Measurements from ENCODE around the gene OTOG.

OTOG gene

DNA sequence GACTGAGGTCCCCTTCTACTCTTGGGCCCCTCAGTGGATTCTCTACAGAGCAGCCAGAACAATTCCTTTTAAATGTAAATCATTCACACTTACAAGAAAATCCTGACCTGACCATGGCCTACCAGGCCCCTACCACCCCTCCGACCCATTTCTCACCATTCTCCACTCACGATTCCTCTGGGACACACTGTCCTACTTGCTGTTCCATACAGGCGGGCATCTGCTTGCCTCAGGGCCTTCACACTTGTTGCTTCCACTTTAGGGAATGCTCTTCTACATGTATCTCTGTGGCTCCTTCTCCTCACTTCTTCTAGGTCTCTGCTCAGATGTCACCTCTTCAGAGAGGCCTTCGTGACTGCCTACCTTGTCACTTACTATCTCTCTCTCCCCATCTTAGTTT lies 6.3 kb upstream of the OTOG start:
- DNase-seq (ENCODE audit: low read depth) = no peak

DNA sequence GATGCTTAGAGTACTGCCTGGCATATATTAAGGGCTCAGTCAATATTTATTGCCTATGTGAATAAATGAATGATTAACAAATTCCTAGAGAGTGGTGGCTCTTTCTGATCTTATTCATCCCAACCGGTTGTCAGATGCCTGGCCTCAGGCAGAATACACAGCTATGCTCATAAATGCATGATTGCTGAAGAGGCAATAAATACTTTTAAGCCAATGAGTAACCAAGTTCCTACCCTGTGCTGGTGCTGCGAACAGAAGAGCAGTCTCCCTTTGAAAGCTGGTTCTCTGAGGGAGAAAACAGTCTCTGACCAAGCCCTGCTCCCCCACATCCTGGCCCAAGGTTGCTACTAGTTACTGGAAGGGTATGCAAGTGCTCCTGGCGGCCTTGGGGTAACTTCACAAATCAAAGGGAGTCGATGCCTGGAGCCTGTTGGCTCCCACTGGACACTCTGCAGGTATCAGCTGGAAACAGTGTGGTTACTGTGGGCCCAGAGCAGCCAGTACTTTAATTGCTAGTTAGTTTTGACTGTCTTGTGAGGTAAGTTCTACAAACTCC lies 5.7 kb upstream of the OTOG start:
- DNase-seq (ENCODE audit: low read depth) = no peak

DNA sequence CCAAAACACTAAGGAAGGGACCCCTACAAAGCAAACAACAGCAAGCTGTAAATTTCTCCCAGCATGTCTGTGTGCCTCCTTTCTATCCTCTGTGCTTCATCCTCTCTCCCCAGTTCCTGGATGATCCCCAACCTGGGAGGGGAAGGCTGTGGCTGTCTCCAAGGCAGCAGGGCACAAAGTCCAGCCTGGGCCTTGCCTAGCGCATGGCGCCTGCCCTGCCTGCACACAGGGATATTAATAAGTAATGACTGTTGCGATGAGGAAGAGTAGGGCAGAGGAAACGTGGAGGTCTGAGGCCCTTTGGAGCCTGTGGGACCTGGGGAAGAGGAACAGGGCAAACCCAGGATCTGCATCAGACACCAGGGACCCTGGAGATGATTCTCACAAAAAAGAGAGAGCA lies 4.8 kb upstream of the OTOG start:
- no peak for DNase-seq (ENCODE audit: low read depth)

DNA sequence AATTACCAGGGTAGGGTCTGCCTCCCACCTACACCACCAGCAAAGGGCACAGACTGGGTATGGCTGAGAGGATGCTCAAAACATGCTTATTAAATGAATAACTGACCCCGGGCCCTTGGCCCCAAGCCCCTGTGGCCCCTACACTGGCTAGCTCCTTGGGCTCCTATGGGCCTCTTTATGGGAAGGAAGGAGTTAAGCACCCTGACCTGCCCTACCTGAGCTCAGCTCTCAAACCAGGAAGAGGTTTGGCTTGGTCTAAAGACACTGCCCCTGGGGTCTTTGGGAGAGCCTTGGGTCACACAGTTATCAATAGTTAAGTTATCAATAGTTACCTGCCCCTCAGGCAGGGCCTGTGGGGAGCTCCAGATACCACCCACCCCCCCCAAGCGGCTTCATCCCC lies 4.0 kb upstream of the OTOG start:
- no peak for DNase-seq (ENCODE audit: low read depth)

DNA sequence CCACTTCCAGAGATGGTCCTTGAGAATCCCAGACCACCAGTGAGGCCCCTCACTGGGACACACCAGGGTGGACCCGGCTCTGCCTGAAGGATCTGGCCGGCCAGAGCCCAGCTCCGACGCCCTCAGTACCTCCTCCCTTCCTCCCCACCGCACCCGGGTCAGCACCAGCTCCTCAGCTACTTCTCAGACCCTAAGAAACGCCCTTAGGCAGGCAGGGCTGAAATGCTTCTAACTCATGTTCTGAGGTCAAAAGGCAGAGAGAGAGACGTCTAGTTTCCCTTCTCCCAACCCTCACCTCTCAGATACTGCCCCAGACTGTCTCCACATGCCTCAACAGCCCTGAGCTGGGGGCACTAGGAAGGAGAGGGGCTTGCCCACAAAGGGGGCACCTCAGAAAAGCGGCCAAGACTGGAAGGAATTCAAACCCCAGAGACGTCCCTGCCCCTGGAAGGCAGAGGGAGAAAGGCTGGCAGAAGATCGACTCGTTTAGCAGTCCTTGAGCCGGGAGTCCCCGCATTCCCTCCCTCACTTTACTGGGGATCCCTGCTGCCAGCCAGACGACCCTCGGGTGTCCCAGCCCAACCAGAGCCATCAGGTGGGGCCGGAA lies 3.4 kb upstream of the OTOG start:
- no peak for DNase-seq (ENCODE audit: low read depth)

DNA sequence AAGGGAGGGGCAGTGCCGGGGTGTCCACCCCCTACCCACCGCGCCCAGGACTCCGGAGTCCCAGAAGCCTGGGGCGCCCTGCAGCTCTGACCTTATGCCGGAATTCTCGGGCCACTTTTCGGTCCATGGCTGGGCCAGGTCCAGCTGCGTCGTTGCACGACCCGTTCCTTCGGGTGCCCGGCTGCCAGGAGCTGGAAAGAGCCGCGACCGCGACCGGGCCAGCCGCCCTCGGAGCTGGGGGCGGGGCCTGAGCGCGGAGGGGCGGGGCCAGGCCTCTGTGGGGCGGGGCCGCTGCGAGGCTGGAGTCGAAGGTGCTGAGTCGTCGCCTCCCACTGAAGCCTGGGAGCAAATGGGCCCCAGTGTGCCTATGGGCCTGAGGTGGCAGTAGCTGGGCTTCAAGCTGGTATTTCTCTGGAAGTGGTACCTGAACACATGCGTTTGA lies 2.9 kb upstream of the OTOG start, which contains the start of gene USH1C:
USH1C (minus strand) TSS at position 236 of the 442 bp plus-strand sequence; CDS start at position 127, 109 bp downstream.
- DNase-seq (ENCODE audit: low read depth) = peak; percentile 11

DNA sequence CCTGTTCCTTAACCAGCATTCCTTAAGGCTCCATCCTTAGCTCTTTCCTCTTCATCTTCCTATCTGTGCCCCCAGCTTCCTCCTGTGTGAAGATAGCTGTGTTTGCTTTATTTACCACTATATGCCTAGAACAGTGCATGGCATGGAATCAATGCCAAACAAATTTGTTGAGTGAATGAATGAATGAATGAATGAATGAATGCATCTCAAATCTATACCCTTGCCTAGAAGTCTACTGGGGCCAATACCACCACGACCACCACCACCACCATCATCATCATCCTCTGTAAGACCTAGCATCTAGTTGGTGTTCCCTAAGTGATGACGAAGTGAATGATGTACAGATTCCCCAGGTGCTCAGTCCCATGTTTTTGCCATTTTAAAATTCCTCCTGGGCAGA lies 819 bp upstream of the OTOG start:
- DNase-seq (ENCODE audit: low read depth) = no peak

DNA sequence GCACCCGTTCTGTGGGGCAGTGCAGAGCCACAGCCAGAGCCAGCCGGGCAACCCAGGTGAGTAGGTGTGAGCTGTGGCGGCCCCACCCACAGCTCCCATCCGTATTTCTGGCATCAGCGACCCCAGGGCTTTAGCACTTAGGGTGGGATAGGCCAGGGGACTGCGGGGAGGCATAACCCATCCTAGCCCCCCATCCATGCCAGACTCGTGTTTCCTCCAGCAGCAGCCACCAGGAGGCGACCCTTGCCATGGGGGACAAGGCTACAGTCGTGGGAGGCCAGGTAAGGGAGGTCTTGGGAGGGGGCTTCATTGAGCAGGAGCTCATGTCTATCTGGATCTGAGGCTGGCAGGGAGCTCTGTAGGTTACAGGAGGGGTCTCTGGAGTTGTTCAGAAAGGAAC lies 873 bp downstream of the OTOG start:
- no peak for DNase-seq (ENCODE audit: low read depth)

DNA sequence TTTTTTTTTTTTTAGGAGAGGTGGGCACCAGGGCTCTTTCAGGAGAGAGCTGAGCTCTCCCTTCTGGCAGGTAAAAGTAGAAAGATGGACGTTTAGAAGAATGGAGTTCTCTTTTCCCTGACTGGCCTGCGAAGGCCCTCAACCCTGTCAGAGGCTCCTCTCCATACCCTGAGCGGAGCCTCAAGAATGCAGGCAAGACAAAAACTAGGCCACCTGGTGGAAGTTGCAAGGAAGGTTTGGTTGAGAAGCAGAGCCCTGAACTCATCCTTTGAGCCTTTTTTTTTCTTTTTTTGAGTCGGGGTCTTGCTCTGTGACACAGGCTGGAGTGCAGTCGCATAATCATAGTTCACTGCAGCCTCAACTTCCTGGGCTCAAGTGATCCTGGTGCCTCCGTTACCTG lies 1.4 kb downstream of the OTOG start:
- DNase-seq (ENCODE audit: low read depth) = no peak

DNA sequence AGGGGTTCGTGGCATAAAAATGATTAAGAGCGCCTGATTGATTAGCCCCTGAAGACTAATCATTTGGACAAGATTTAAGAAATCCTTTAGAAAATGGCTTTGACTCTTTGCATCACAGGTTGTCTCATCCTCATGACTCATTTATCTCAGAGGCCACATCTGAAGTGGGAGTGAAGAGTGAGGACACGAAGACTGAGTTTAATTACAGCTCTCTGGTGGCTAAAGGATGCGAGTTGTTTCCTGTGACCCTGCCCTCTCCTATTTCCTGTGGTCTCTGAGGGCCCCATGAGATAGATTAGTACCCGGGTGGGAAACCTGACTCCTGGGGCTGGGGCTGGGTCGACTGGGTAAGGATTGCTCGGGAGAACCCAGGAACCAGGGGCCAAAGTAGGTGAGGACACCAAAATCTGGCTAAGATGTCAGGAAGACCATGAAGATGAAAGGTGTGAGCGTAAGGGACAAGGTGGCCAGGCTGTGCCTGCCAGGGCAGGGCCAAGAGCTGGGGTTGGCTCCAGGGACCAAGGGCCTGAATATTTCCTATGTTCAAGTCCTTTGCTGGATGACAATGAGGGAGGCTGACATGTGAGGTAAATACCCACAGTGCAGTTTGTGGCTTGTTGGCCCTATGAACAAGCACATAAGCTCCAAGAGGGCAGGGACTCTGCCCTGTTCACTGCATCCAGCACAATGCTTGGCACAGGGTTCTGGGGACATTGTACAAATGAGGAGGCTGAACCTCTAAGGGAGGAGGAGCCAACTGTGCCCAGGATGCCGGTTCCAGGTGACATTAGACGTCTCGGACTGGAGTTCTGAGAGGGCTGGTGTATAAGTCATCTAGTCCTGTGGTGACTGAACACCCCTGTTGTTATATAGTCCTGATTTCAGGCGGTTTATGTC lies 3.6 kb downstream of the OTOG start:
- no peak for DNase-seq (ENCODE audit: low read depth)

DNA sequence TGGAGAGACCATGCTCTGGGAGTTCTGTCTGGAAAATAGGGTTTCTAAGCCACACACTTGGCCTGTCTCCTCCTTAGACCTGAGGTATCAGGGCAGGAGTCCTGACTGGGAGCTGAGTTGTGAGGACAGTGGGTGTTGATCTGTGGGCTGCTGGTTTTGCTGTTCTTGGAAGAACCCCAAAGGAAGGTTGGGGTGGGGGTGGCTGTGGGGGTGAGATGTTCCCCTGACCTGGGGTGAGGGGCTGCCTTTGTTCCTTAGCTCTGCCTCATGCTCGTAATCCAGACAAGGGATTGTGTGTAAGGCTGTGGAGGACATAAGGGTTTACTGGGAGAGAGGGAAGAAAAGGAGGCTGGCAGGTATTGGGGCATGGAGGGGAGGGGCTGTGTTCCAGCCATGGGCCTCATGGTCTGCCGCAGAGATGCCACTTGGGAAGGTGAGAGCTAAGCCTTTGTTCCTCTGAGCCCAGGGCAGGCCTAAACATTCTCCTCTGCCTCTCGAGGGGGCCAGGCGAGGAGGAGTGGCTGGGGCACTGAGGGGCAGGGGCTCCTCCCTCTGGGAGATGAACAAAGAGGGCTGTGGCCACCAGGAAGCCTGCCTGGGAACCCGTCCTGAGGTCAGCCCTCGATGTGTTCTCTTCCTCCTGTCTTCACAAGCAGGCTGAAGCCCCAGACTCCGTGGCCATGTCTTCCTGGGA lies 4.4 kb downstream of the OTOG start:
- no peak for DNase-seq (ENCODE audit: low read depth)

DNA sequence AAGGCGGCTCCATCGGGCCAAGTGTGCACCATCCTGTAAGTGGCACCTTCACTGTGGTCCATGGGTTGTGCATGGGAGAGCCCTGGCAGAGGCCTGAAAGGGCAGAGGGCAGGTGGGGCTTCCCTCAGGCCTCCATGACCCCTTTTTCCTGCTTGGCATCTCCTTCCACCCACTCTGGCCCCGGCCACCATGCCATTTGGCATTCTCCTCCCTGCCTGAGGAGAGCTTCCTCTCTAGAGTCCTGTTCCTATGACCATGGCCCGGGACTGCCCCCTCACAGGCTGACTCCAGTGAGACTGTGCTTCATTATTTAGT lies 4.9 kb downstream of the OTOG start:
- DNase-seq (ENCODE audit: low read depth) = no peak

DNA sequence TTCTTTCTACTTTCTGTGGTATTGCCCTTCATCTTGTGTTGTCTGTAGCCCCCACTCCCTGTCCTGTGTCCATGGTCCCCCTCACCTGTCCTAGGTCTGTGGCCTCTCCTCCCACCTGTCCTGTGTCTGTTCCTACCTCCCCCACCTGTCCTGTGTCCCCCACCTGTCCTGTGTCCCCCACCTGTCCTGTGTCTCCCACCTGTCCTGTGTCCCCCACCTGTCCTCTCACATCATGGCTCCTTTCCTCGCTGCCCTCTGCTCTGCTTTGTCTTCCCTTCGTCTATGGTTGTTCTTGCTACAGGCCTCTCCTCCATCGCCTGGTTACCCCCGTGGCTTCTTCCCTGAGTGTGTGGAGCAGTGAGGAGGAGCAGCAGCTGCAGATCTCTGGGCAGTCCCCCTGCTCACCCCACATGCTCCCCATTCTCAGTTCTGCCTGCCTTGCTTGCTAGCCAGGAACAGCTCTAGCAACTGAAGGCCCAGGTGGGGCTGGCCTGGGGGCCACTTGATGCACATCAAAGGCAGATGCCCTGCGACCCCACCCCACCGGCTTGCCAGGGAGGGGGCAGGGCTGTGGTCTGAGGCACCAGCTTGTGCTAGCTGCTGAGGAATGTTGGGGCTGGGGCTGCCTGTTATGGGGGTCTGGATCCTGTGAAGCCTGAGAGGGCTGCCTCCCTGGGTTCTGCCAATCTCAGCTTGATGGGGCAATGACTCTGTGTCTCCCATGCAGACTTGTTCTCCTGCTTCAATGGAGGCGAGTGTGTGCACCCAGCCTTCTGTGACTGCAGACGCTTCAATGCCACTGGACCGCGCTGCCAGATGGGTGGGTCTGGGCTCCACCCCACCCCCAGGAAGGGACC lies 5.6 kb downstream of the OTOG start:
- no peak for DNase-seq (ENCODE audit: low read depth)

DNA sequence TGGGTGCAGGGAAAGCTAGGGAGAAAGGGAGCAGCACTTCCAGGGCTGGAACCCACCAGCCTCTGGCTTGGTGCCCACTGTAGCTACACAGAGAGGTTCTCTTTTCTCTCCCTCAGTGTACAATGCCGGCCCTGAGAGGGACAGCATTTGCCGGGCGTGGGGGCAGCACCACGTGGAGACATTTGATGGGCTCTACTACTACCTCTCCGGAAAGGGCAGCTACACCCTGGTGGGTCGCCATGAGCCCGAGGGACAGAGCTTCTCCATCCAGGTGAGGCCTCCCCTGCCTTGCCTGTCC lies 6.1 kb downstream of the OTOG start:
- no peak for DNase-seq (ENCODE audit: low read depth)

DNA sequence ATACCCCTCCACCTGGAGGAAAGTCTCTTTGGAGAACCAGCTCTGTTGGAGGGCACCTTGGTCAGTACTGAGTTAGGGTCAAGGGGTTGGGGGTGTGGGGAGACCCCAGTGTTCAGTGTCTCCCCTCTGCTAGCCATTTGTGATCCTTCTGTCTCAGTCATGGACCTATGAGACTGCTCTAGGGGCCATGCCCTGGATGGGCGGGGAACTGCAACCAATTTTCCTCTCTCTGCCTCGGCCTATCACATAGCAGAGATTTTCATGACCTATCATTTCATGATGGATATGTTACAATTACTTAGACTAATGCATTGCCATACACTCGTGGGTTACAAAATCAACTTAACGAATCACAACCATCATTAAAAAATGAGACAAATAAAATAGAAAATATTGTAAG lies 7.4 kb downstream of the OTOG start:
- DNase-seq (ENCODE audit: low read depth) = no peak

DNA sequence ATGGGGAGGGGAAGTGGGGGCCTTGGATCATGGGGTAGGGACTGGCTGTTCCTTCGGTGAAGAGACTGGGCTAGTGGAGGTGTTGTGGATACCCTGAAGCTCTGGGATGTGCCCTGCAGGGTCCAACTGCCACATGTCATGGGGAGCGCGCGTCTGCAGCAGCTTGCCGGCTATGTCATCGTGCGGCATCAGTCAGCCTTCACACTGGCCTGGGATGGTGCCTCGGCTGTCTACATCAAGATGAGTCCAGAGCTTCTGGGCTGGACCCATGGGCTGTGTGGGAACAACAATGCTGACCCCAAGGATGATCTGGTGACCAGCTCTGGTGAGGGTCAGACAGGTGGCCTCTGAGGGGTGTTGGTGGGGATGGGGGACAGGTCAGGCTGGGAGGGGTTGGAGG lies 9.9 kb downstream of the OTOG start:
- no peak for DNase-seq (ENCODE audit: low read depth)

DNA sequence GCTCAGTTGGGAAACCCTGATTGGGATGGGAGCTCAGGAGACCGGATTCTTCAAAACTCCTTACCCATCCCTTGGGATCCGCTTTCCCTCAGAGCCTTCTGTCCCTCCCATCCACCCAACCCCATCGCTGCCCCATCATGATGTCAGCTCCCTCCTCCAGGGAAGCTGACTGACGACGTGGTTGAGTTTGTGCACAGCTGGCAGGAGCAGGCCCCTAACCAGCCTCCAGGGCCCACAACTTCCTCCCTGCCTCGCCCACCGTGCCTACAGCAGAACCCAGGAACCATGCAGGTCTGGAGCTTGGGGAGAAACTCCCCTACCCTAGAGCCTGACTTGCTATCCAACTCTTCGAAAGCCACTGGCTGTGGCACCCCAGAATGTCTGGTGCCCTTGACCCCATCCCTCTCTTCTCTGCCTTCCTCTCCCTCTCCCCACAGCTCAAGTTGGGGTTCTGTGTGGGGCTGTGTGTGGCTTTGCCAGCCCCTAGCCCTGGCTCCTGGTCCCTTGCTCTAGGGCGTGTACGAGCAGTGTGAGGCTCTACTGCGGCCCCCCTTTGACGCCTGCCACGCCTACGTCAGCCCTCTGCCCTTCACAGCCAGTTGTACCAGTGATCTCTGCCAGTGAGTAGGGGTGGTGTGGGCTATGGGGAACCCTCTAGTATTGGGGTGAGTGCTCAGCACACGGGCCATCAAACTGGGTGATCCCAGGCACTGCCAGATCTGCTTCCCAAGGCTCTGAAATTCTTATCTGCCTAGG lies 11.1 kb downstream of the OTOG start:
- DNase-seq (ENCODE audit: low read depth) = no peak

DNA sequence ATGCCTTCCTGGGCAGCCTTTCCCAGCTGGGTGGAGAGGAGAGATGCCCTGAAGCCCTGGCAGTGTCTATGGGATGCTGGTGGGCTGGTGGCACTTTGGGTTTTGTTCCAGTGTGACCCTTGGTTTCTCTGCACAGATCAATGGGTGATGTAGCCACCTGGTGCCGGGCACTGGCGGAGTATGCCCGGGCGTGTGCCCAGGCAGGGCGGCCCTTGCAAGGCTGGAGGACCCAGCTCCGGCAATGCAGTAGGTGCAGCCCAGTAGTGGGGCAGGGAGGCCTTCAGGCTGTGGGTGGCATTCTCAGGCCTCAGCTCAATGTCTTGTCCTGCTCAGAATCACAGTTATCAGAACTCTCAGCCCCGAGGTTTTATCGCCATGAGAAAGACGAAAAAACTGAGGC lies 11.9 kb downstream of the OTOG start:
- no peak for DNase-seq (ENCODE audit: low read depth)

DNA sequence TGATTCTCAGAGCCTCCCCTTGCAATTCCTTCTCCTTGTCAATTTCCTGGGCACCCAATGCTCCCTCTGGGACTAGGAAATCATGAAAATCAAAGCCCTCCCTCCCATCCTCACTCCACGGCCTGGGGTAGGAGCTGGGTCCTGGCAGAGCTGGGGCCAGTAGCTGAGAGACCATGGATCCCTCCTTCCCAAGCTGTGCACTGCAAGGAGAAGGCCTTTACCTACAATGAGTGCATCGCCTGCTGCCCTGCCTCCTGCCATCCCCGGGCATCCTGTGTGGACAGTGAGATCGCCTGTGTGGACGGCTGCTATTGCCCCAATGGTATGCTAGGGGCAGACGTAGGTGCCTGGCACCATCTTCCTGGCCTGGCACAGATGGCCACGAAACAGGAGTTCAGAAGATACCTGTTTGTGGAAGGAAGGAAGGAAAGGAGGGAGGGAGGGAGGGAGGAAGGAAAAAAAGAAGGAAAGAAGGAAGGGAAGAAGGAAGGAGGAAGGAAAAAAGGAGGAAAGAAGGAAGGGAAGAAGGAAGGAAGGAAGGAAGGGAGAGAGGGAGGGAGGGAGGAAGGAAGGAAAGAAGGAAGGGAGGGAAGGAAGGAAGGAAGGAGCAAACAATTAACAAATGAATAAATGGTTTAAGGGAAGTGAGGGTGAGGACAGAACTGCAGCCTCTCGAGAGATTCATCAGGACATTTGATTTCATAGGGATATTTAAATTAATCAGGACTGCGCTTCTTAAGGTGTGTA lies 12.5 kb downstream of the OTOG start:
- DNase-seq (ENCODE audit: low read depth) = no peak

DNA sequence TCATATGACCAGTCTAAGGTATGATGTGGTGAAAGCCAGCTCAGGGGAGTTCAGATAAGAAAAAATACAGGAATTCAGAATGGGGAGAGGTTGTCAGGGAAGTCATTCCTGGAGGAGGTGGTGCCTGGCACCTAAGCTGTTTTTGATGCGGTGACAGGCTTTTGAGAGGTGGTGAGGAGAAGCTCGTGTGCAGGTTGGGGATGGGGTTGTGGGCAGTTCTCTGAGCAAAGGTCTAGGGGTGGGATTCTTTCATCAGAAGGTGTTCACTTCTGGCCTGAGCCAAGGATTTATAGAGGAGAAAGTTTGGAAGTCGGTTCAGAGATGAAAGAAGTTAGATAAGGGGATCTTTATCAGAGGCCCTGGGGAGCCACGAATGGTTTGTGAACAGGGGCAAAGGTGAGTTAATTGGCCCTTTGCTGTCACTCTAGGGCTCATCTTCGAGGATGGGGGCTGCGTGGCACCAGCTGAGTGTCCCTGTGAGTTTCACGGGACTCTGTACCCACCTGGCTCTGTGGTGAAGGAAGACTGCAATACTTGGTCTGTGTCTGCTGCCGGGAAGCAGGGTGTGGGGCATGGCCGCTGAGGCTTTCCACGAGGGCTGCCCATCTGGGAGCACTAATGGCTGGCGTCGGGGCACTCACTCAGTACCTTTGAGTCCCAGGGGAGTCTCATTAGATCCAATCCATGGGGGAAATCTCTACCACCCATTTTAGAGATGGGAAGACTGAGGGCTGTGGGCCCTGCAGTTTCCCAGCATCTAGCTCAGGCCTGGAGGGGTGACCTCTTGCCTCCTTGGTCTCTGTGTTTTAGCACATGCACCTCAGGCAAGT lies 13.4 kb downstream of the OTOG start:
- DNase-seq (ENCODE audit: low read depth) = no peak
